Hematopoietic multipotent progenitor cell treated with erythropoietin and hydrocortisone succinate and interleukin-3 and kit ligand, for 17 days (in vitro differentiated cells): ENCODE measurements around the gene ANLN.
A peak's percentile ranks its signal among the peaks of the same experiment; 100 is the strongest.

Experiments used
- DNase-seq: peaks from one replicate; pipeline ENCODE4 v3.0.0-alpha.2; 2015; ENCODE audit warnings: low spot score

ANLN gene, protein sequence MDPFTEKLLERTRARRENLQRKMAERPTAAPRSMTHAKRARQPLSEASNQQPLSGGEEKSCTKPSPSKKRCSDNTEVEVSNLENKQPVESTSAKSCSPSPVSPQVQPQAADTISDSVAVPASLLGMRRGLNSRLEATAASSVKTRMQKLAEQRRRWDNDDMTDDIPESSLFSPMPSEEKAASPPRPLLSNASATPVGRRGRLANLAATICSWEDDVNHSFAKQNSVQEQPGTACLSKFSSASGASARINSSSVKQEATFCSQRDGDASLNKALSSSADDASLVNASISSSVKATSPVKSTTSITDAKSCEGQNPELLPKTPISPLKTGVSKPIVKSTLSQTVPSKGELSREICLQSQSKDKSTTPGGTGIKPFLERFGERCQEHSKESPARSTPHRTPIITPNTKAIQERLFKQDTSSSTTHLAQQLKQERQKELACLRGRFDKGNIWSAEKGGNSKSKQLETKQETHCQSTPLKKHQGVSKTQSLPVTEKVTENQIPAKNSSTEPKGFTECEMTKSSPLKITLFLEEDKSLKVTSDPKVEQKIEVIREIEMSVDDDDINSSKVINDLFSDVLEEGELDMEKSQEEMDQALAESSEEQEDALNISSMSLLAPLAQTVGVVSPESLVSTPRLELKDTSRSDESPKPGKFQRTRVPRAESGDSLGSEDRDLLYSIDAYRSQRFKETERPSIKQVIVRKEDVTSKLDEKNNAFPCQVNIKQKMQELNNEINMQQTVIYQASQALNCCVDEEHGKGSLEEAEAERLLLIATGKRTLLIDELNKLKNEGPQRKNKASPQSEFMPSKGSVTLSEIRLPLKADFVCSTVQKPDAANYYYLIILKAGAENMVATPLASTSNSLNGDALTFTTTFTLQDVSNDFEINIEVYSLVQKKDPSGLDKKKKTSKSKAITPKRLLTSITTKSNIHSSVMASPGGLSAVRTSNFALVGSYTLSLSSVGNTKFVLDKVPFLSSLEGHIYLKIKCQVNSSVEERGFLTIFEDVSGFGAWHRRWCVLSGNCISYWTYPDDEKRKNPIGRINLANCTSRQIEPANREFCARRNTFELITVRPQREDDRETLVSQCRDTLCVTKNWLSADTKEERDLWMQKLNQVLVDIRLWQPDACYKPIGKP

DNA sequence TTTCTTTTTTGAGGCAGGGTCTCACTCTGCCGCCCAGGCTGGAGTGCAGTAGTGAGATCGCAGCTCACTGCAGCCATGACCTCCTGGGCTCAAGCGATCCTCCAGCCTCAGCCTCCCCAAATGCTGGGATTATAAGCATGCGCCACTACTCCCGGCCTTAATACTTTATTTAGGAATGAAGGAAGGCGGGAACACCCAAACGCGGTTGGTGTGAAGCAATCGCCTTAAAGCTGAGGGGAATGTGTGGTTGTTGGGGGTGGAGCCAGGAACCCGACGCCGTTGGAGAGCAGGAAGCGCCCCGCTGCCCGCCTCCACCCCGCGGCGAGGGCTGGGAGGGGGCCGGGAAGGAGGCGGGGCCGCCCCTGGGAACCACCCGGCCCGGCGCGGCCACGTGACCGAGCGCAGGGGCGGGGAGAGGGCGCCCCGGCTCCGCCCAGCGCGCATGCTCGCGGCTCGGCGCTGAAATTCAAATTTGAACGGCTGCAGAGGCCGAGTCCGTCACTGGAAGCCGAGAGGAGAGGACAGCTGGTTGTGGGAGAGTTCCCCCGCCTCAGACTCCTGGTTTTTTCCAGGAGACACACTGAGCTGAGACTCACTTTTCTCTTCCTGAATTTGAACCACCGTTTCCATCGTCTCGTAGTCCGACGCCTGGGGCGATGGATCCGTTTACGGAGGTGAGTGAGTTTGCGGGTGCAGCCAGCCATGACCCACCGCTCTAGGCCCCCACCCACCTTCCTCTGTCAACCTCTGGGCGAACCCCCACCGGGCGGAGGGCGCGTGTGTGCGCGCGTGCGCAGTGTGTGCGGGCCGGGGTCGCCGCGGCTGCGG is at the start of gene ANLN:
TSS of gene ANLN (plus strand) at position 492 of the 828 bp plus-strand sequence. CDS start at position 657, 165 bp downstream.
- peak; percentile 88 for DNase-seq

DNA sequence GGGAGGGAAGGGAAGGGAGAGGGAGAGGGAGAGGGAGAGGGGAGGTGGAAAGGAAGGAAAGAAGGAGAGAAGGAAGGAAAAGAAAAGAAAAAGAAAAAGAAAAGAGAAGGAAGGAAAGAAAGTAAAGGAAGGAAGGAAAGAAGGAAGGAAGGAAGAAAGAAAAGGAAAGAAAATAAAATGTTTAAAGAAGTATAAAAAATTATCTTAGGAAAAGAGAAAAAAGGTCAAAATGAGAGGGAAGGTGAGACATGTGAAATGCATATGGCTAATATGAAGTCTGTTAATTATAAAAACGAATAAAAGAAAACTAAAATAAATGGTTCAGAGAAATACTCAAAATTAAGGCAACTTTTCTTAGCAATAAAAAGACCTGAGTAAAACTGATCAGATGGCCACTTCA is 46.1 kb upstream of the ANLN start:
- no peak for DNase-seq

DNA sequence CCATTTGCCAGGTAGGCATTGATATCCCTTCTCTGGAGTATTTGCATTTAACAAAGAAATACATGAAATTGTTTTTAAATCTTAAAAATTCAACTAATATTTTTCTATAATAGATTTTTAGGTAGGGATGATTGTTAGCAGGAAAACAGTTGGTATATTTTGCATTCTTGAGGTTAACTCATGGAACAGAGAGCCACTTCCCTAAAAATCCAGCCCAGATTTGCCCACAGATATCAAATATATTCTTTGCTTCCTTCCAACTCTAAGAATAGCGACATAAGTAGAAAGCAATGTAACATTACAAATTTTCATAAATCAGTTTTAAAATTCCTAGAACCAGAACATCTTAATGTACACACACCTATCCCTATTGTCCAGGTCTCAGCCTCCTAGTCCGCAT is 45.0 kb upstream of the ANLN start:
- DNase-seq = no peak

DNA sequence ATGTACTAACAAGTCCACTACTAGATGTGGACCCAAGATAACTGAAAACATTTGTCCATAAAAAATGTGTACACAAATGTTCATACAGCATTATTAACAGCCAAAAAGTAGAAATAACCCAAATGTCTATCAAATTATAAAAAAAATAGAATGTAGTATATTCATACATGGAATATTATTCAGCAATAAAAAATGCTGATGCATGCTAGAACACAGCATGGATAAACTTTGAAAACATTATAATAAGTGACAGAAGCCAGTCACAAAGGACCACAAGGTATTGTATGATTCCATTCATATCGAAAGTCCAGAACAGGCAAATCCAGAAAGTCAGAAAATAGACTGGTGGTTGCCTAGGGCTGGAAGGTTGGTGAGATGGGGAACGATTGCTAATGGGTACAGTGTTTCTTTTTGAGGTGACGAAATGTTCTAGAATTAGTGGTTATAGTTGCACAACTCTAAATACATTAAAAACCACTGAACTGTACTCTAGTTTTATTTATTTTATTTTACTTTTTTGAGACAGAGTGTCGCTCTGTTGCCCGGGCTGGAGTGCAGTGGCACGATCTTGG is 43.3 kb upstream of the ANLN start:
- DNase-seq = no peak

DNA sequence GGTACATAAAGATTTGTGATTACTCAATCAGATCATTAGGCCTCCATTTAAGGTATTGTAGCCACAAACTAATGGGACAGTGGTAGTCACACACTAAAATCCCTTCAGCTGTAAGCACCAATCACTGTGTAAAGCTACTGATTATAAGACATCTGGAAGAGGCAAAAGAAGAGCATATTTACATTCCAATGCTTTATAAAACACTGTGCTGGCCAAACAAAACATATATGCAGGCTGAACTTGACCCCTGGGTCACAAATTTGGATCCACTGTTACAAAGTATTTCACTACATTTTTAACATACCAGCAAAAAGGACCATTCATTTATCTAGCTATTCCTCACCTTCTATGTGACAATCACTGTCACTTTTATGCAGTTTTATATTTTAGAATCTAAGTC is 41.4 kb upstream of the ANLN start:
- no peak for DNase-seq

DNA sequence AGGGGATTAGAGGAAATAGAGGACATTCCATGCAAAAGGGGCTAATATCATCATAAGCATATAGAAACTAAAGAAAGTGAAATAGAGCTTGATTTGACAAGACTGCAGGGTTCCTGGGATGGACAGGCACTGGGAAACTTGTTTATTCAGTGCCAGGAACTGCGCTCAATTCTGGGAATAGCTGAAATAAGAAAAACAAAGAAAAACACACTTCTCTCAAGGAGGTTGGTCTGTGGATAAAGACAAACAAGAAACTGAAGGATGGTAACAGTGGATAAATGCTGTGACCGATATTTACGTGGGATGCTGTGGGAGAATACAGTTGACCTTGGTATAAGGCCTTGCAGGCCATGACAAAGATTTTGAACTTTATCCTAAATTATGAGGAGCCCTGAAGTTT is 40.9 kb upstream of the ANLN start:
- DNase-seq = no peak

DNA sequence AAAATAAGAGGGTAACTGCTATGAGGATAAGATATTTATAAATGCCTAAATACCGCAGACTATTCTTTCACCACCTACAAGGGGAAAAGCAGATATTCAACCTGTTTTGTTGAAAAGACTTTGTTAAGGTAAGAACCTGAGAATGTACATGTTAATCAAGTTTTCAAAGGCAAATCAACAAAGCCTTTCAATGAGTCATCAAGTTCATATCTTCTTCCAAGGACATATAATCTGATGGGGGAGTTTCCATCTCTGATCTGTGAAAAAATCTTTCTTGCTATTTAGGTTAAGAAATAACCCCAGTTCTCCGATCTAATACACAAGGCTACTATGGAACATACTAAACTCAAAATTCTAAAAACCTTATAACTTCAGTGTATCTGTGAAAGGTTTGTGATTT is 40.0 kb upstream of the ANLN start:
- no peak for DNase-seq

DNA sequence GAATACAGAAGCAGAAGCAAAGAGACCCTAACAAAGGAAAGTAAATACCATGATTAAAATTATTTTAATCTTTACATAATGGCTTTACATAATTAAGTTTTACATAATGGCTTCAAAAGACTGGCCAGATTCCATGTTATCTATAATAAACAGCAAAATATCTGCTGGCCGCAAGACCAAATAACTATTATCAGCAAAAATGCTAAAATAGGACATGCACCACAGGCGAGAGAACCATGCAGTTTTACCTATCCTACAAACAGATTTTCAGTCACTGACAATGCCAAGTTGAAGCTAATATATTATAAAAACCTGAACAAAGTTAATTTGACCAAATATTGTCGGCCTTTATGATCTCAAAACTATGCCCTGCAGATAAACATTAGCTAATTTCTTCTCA is 34.2 kb upstream of the ANLN start:
- no peak for DNase-seq

DNA sequence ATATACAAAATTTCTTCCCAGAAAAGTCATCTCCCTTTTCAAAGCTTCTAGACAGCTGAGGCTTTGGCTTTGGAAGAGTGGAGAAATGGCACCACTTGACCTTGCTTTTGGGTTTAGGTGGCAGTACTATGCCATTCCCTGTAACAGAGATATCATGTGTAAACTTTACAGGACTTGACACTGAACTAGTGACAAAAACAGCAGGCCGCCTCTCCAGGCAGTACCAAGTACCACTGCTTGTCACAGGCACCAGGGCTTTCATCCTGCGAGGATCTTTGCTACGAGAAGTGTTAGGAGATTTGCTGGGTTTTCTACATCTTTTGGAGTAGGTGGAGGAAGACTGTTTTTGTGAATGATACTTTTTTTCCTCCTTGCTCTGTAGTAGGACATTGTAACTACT is 32.6 kb upstream of the ANLN start:
- DNase-seq = no peak

DNA sequence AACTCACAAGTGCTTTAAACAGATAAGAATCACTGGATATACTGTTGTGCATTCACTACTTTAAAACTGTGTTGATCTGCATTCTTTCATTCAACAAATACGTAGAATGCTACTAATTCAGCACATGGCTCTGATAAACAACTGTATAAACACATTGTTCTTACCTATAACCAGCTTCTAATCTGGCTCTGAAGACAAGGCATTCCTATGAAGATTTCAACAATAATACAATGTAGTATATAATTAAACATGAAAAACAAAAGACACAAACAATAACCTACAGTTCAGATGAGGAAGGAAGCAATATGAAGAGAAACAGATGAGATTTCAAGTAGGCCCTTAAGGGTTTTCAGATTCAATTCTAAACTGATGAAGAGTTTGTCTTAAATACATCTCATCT is 31.1 kb upstream of the ANLN start:
- DNase-seq = no peak

DNA sequence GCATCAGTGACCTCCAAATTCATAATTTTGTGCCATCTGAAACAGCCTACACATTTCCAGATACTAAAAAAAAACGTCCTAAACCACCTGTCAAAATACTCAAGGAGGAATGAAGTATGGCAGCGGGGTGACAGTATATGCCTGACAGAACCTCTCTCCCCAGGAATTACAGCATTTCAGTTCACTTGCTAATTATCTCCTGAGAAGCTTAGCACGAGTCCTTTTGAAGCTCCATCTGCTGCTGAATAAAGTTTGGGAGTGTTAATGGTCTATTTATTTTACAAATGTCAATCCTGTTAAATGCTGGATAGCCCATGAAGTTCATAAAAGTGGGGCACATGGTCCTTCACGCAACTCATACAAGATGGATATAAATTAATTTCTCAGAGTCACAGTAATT is 29.4 kb upstream of the ANLN start:
- no peak for DNase-seq

DNA sequence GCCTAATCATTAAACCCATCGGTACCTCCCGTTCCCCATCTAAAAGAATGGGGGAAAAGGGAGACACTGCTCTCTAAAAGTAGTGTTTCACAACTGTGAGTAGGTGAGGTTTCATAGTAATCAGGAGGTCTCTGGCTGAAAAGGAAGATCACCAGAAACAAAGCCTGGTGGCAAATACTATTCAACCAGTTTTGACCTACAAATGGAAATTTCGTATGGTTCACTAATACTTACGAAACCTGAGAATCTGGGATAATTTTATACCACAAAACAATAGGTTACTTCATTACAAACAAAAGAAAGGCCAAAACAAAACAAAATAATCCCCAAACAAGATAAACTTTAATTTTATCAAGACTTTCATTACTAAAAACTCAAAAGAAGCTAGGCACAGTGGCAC is 28.4 kb upstream of the ANLN start:
- DNase-seq = no peak

DNA sequence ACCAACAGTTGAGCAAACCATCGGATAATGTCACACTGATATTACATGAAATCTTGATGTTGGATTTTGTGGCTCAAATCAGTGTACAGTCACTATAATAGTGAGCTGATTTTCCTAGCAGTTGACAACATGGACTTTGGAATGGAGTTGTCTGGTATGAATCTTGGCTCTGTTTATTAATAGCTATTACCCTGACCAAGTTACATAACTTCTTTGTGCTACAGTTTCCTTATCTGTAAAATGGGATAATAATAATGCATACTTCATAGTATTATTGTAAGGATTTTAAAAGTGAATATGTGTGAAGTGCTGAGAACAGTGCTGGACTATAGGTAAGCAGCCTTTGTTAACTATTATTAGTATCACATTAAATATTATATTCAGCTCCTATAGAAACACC is 26.1 kb upstream of the ANLN start:
- no peak for DNase-seq

DNA sequence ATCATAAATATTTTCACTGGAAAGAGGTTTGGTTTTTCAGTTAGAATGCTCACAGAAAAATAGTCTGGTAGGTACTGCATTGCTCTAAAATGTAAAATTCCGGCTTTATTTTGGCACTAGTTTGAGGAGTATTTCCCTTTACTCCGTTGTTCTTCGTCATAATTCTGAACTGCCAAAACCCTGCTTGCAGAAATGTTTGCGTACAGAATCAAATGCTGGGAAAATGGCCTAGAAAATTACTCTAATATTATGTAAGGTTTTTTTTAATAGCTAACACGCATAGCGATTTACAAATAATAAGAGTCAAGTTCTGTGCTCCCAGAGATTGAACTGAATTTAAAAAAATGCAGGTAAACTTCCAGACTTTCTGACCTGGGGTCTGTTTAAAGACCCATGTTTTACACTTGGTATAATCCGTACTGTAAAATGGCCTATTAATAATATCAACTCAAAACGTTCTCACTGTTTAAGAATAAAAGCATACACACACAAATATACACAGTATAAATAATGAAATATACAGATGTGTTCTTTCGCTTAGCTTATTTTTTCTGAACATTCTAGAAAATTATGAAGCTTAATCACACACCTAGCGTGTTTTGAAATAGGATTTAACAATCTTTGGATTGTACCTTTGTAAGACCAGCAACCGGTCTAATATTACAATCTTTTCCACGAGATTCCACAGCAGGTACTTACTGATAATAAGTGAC is 23.5 kb upstream of the ANLN start:
- no peak for DNase-seq

DNA sequence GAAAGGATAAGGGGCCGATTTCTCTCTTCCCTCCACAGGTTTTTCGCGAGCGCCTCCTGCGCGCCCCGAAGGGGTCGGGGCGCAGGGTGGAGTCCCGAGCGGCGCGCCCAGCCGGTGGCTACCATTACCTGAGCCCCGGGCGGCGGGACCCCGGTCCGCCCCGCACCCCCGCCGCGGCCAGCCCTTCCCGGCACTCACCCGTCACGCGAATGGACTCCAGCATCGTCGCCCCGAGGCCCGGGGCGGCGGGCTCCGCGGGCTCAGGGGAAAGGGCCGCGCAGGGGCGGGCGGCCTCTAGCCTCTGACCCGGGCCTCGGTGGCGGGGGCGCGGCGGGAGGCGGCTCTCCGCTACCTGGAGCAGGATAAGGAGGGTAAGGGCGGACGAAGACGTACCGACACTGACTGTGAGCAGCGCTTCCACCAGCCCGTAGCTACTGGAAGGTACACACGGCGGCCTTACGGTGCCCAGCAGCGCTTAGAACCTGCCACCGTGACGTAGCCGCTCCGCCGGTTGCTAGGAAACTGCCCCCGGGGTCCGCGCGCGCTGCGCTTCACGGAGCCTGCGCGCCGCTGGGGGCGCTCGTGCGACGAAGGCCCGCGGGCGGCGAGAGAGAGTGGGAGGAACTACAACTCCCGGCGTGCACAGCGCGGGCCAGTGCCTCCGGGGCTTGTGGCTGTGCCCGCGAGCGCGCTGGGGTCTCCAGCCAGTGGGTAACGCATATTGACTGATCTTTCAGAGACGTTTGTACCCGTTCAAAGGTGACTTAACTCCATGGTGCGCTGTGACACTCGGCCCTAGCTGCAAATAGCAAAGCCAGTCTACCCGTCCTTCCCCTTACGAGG is 22.7 kb upstream of the ANLN start:
- peak; percentile 91 for DNase-seq

DNA sequence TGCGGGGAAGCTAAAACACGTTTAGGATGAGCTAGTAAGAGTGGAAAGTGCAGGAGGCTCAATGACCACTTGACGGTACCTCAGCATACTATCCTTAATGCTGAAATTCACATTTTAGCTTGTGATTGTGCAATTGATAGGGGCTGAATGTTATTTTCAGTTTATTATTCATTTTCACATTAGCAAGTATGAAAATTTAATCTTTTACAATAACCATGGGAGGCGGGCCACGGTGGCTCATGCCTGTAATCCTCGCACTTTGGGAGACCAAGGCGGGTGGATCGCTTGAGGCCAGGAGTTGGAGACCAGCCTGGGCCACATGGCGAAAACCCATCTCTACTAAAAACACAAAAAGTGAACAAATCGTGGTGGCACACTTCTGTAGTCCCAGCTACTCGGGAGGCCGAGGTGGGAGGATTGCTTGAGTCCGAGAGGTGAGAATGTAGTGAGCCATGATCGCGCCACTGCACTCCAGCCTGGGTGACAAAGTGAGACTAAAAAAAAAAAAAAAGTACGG is 22.0 kb upstream of the ANLN start:
- no peak for DNase-seq

DNA sequence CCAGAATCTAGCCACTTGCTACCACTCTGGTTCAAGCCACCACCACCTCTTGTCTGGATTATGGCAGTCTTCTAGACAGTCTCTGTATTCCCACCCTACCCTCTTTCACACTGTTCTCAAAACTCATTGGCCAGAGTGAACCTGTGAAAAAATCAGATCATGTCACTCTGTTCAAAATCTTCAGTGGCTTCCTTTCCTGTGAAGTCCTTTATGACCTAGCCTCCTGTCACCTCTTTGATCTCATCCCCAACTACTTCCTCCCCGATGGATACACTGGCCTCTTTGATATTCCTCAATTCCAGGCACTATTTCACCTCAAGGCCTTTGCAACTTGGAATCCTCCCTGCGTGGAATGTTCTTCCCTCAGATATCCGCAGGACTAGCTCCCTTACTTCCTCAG is 21.2 kb upstream of the ANLN start:
- DNase-seq = no peak

DNA sequence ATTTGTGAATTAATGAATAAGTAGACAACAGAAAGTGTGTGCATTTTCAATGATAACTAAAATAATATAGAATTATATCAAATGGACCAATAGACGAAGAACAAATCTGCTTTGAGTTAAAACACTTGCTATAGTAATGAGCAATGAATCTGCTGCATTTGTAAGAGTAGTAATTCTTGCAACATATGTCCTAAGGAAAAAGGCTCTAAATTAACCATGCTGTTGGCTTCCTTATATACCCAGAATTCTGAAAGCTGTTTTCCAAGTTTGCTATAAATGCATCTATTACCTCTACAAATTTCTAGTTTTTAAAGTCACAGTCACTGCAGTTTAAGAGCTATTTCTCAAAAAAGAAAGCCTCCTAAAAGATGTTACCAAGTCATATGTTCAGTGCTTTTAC is 20.5 kb upstream of the ANLN start:
- no peak for DNase-seq

DNA sequence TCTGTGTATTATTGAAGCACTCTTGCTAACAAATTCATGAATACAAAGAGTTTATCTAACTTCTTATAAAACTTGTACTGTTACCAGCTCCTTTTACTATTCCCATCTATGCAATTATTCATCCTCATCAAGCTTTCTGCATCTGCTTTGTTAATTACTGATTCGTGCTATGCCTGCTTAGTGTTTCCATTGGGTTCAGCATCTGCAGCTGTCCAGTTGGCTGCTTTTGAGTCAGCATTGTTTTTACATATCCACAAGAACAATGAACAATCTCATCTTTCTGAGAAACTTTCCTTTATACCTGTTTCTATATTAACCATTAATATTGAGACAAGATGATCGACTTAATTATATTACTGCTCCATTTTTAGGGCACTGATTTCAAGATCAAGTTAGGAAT is 19.6 kb upstream of the ANLN start:
- no peak for DNase-seq

DNA sequence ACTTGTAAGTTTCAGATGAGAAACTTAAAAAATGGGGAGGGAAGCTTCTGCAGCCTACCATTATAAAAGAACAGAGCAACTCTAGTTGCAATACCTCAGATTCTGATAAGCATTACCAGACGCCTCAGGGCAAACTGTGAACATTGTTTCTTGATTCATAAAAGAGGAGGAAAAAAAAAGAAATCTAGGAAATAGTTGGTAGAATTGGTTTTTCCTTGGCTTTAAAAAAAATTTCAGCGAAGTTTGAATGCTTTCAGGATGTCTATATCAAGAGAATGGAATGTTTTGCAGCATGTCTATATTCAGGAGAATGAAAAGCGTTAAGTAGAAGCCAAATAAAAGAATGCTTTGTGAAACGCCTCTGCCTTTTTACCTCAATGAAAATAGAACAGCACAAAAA is 17.5 kb upstream of the ANLN start:
- DNase-seq = no peak
